ENCODE measurements around the gene OXTR. TPM values are rescaled to one million over a fixed set of nuclear protein-coding genes. Genes with fewer than 3 reads are reported as not detected.

The OXTR gene
- total and polyA plus RNA-seq, 2 of the 13 experiments (the other 11 are each of a cell fraction or from before 2014, with no cell fraction given) = 0.36 to 0.95 TPM

DNA sequence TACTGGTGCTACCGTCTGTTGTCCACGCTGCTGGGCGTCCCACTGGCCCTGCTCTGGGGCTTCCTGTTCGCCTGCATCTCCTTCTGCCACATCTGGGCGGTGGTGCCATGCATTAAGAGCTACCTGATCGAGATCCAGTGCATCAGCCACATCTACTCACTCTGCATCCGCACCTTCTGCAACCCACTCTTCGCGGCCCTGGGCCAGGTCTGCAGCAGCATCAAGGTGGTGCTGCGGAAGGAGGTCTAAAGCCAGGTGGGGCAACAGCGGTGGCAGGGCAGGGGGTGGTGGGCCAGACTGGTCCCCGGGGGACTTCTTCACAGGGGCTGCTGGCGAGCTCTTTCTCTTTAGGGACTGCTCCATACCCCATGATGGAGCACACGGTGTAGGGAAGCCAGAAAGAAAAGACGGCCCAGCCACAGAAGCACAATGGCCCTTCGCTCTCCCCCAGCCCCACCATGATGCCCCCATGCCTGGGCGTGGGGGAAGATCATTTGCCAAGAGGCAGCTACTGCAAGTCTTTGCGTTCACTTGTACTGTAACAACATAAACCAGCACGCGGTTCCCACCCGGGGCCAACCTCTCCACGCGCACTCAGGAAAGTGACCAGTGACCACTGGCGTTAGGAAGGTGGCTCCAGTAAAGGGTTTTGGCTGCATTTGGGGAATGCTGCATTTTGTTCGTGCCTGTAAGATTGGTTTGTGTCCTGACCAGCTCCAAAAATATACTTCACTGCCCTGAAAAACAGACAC lies 23.6 kb downstream of the OXTR start:
- intact Hi-C loops (cut with micrococcal nuclease; ENCODE audit: unreplicated experiment) = no loop called here
- no peaks in the 10 kb centered on the region for H3K79me2 ChIP-seq (ENCODE audit: insufficient read depth, low read length)
- POLR2A ChIA-PET = no interaction called here

More for the DNA sequence above, 23.6 kb downstream of the OXTR start:
- TF ChIP-seq BCL6 (CRISPR knock-in tag; IDR thresholded peaks at IDR 0.05) = no peak
- TF ChIP-seq, protein P1, sequence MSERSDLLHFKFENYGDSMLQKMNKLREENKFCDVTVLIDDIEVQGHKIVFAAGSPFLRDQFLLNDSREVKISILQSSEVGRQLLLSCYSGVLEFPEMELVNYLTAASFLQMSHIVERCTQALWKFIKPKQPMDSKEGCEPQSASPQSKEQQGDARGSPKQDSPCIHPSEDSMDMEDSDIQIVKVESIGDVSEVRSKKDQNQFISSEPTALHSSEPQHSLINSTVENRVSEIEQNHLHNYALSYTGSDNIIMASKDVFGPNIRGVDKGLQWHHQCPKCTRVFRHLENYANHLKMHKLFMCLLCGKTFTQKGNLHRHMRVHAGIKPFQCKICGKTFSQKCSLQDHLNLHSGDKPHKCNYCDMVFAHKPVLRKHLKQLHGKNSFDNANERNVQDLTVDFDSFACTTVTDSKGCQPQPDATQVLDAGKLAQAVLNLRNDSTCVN (CRISPR knock-in tag; IDR thresholded peaks at IDR 0.05; ENCODE audit: borderline replicate concordance) = no peak
- no peak for TF ChIP-seq FOXA3 (CRISPR knock-in tag; IDR thresholded peaks at IDR 0.05)
- TF ChIP-seq RXRA (CRISPR knock-in tag; IDR thresholded peaks at IDR 0.05) = no peak
- TF ChIP-seq, protein P2, sequence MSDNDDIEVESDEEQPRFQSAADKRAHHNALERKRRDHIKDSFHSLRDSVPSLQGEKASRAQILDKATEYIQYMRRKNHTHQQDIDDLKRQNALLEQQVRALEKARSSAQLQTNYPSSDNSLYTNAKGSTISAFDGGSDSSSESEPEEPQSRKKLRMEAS (IDR thresholded peaks at IDR 0.05) = no peak
- TF ChIP-seq GPN1 (CRISPR knock-in tag; IDR thresholded peaks at IDR 0.05; ENCODE audit: borderline replicate concordance) = no peak
- no peak for TF ChIP-seq ETV6 (CRISPR knock-in tag; conservative IDR thresholded peaks at IDR 0.05)
- no peak for TF ChIP-seq ZNF30 (CRISPR knock-in tag; IDR thresholded peaks at IDR 0.05)
- TF ChIP-seq ADNP (CRISPR knock-in tag; IDR thresholded peaks at IDR 0.05) = no peak
- no peak for TF ChIP-seq GFI1 (CRISPR knock-in tag; IDR thresholded peaks at IDR 0.05; ENCODE audit: borderline replicate concordance)
- TF ChIP-seq, protein P3, sequence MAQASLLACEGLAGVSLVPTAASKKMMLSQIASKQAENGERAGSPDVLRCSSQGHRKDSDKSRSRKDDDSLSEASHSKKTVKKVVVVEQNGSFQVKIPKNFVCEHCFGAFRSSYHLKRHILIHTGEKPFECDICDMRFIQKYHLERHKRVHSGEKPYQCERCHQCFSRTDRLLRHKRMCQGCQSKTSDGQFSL (CRISPR knock-in tag; IDR thresholded peaks at IDR 0.05) = no peak
- no peak for TF ChIP-seq IKZF4 (CRISPR knock-in tag; IDR thresholded peaks at IDR 0.05; ENCODE audit: borderline replicate concordance, low read depth, not compliant biosample characterization)
- FAIRE-seq = no peak
- Histone ChIP-seq H3K4me2 (ENCODE audit: low read depth, low read length) (no peak overlapping the region), H4K20me1 (ENCODE audit: insufficient read depth, low read length) (no peaks in the 10 kb centered on the region), H3K36me3 (replicated peaks in 1 of 2; ENCODE audit: control insufficient read depth in 1 of 2, insufficient read depth in 2 of 2, low read length in 2 of 2) (no peaks in the 10 kb centered on the region), H3K4me1 (ENCODE audit: insufficient read depth, low read length) (peaks cover 25% of the 10 kb centered on the region), H3K27me3 (ENCODE audit: control insufficient read depth in 1 of 2, insufficient read depth in 2 of 2, low read length in 2 of 2) (peaks cover 0 to 11% of the 10 kb centered on the region in 2 experiments; a peak in 1 of 5 replicates), H3K27ac (ENCODE audit: extremely low read length, insufficient read depth, low read length) (no peak overlapping the region), H2AFZ (ENCODE audit: low read length) (no peak overlapping the region), H3K9me3 (ENCODE audit: low read length) (no peaks in the 10 kb centered on the region), H3K4me3 (replicated peaks in 1 of 3; ENCODE audit: insufficient read depth in 1 of 3, low read depth in 2 of 3, low read length in 3 of 3) (no peak overlapping the region), H3K9ac (ENCODE audit: insufficient read depth, low read depth, low read length) (no peak overlapping the region)
- ATAC-seq = no peak
- in situ Hi-C loops (cut with HindIII; ENCODE audit: extremely low pct_ligation_motif_present, low pct_unique_long_range_greater_than_20kb) = no loop called here
- DNase-seq (ENCODE audit: low spot score) = no peak
- WGBS (ENCODE audit: low lambda C conversion rate) = 54% methylated on average over 16 of the region's 25 CpGs
- no TSS peak for BruUV-seq (replicated peaks)
- CTCF ChIA-PET (ENCODE audit: low intra/inter-chr PET ratio, low total read pairs) = no interaction called here
